Loucy (cell line): ENCODE measurements around the gene RNF223.

Experiments used
- H2AFZ ChIP-seq: fragments of 200-600 bp; sonication (generic); 2 replicates; pipeline ENCODE4 v1.6.0; 2016; ENCODE audit warnings: antibody characterized with exemption, mild to moderate bottlenecking, low read length, moderate library complexity
- H3F3A ChIP-seq: fragments of 200-600 bp; 2 replicates; pipeline ENCODE4 v1.6.0; 2016; ENCODE audit warnings: antibody characterized with exemption, low read depth, mild to moderate bottlenecking
- H3K27me3 ChIP-seq: fragments of 200-600 bp; sonication (generic); 2 replicates; pipeline ENCODE4 v1.6.1; 2014; ENCODE audit warnings: low read length, mild to moderate bottlenecking; ENCODE audit not compliant: insufficient read depth, poor library complexity, severe bottlenecking
- H3K36me3 ChIP-seq: fragments of 200-600 bp; sonication (generic); 2 replicates; pipeline ENCODE4 v1.6.1; 2016; ENCODE audit warnings: low read length; ENCODE audit not compliant: insufficient read depth
- H3K4me1 ChIP-seq: fragments of 200-600 bp; sonication (generic); 2 replicates; pipeline ENCODE4 v1.5.1; 2014; ENCODE audit warnings: low read length, mild to moderate bottlenecking; ENCODE audit not compliant: insufficient read depth, poor library complexity, severe bottlenecking
- H3K4me2 ChIP-seq: fragments of 200-600 bp; sonication (generic); 2 replicates; pipeline ENCODE4 v1.6.0; 2014; ENCODE audit warnings: antibody characterized with exemption, low read length, low read depth, mild to moderate bottlenecking; ENCODE audit not compliant: poor library complexity, severe bottlenecking
- H3K4me3 ChIP-seq: fragments of 200-600 bp; sonication (generic); 2 replicates; pipeline ENCODE4 v1.5.1; 2014; ENCODE audit warnings: low read length, mild to moderate bottlenecking, mixed read lengths; ENCODE audit not compliant: poor library complexity, severe bottlenecking
- H3K79me2 ChIP-seq: fragments of 200-600 bp; sonication (generic); 2 replicates; pipeline ENCODE4 v1.6.1; 2014; ENCODE audit warnings: low read length; ENCODE audit not compliant: insufficient read depth
- H3K9ac ChIP-seq: fragments of 200-600 bp; sonication (generic); 2 replicates; pipeline ENCODE4 v1.6.0; 2014; ENCODE audit warnings: mild to moderate bottlenecking, low read depth, low read length, moderate library complexity; ENCODE audit not compliant: poor library complexity, severe bottlenecking
- H3K9me2 ChIP-seq: fragments of 200-600 bp; sonication (generic); replicated peaks from 2 replicates; pipeline ENCODE4 v1.6.1; 2016; ENCODE audit warnings: low read depth, low read length, mixed read lengths
- H3K9me3 ChIP-seq: fragments of 200-600 bp; sonication (generic); 2 replicates; pipeline ENCODE4 v1.6.1; 2014; ENCODE audit warnings: mild to moderate bottlenecking, antibody characterized with exemption, low read length, low read depth; ENCODE audit not compliant: insufficient read depth
- H4K20me1 ChIP-seq: fragments of 200-600 bp; sonication (generic); 2 replicates; pipeline ENCODE4 v1.6.0; 2014; ENCODE audit warnings: antibody characterized with exemption, low read length, mild to moderate bottlenecking; ENCODE audit not compliant: insufficient read depth, poor library complexity, severe bottlenecking
- EZH2phosphoT487 ChIP-seq: fragments of 200-600 bp; IDR thresholded peaks from 2 replicates; pipeline ENCODE4 v1.6.1; 2018; ENCODE audit warnings: antibody characterized with exemption, mild to moderate bottlenecking, moderate library complexity, borderline replicate concordance
- TF ChIP-seq, protein P1 (sequence below): fragments of 200-600 bp; sonication (generic); conservative IDR thresholded peaks from 2 replicates; pipeline ENCODE4 v1.5.1; 2014; ENCODE audit warnings: mild to moderate bottlenecking, antibody characterized with exemption, low read length

The RNF223 gene

DNA sequence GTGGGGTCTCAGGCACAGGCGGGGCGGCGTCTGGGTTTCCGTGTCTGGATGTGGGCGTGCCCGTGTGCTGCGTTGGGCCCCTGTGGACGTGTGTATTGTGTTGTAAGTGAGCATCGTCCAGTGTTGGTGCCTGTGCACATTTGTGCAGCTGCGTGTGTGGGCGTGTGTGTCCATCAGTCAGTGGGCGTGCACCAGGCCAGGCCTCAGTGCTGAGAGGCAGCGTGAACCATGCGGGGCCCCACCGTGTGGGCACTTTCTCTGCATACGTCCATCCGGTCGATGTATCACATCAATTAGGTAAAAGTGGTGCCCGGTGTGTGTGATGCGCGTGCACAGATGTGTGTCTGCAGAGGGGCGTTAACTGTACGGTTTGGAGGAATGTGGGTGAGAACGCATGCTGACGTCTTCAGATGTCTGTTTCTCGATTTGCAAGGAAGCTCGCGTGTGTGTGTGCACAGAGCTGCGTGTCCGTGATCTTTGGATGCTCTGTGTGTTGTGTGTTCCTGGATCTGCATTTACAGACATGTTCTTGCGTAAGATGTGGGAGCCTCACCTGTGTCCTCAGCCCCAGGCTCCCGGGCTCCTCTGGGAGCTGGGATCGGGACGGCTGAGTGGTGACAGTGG is 29.5 kb downstream of the RNF223 start:
- no peak overlapping the region for H3K9ac ChIP-seq
- H4K20me1 ChIP-seq, result no peaks in the 10 kb centered on the region
- no peaks in the 10 kb centered on the region for H3K27me3 ChIP-seq

DNA sequence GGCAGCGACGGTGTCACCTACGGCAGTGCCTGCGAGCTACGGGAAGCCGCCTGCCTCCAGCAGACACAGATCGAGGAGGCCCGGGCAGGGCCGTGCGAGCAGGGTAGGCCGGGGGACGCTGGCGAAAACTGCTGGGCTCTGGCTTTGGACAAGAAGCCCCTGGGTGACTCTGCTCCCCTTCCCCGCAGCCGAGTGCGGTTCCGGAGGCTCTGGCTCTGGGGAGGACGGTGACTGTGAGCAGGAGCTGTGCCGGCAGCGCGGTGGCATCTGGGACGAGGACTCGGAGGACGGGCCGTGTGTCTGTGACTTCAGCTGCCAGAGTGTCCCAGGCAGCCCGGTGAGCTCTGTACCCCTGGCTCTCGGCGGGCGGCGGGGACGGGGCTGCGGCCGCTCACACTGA is 30.2 kb downstream of the RNF223 start:
- H3K79me2 ChIP-seq, result no peaks in the 10 kb centered on the region
- no peak overlapping the region for H2AFZ ChIP-seq
- H4K20me1 ChIP-seq, result no peaks in the 10 kb centered on the region
- no peaks in the 10 kb centered on the region for H3K27me3 ChIP-seq
- peaks cover 13% of the 10 kb centered on the region for H3K4me1 ChIP-seq
- TF ChIP-seq EZH2phosphoT487, result no peak
- TF ChIP-seq, protein P1, sequence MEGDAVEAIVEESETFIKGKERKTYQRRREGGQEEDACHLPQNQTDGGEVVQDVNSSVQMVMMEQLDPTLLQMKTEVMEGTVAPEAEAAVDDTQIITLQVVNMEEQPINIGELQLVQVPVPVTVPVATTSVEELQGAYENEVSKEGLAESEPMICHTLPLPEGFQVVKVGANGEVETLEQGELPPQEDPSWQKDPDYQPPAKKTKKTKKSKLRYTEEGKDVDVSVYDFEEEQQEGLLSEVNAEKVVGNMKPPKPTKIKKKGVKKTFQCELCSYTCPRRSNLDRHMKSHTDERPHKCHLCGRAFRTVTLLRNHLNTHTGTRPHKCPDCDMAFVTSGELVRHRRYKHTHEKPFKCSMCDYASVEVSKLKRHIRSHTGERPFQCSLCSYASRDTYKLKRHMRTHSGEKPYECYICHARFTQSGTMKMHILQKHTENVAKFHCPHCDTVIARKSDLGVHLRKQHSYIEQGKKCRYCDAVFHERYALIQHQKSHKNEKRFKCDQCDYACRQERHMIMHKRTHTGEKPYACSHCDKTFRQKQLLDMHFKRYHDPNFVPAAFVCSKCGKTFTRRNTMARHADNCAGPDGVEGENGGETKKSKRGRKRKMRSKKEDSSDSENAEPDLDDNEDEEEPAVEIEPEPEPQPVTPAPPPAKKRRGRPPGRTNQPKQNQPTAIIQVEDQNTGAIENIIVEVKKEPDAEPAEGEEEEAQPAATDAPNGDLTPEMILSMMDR, result no peak
- no peak overlapping the region for H3K9ac ChIP-seq
- no peaks in the 10 kb centered on the region for H3K9me2 ChIP-seq
- H3K36me3 ChIP-seq, result no peaks in the 10 kb centered on the region
- H3K9me3 ChIP-seq, result no peaks in the 10 kb centered on the region
- H3F3A ChIP-seq, result no peaks in the 10 kb centered on the region
- H3K4me3 ChIP-seq, result no peak overlapping the region
- no peak overlapping the region for H3K4me2 ChIP-seq

More for the DNA sequence above, 29.5 kb downstream of the RNF223 start:
- TF ChIP-seq, protein P1, result no peak
- TF ChIP-seq EZH2phosphoT487, result no peak
- no peak overlapping the region for H2AFZ ChIP-seq
- H3K79me2 ChIP-seq, result no peaks in the 10 kb centered on the region
- no peak overlapping the region for H3K4me2 ChIP-seq
- H3K36me3 ChIP-seq, result no peaks in the 10 kb centered on the region
- no peaks in the 10 kb centered on the region for H3K9me3 ChIP-seq
- H3F3A ChIP-seq, result no peaks in the 10 kb centered on the region
- no peaks in the 10 kb centered on the region for H3K9me2 ChIP-seq
- H3K4me3 ChIP-seq, result no peak overlapping the region
- peaks cover 10% of the 10 kb centered on the region for H3K4me1 ChIP-seq

DNA sequence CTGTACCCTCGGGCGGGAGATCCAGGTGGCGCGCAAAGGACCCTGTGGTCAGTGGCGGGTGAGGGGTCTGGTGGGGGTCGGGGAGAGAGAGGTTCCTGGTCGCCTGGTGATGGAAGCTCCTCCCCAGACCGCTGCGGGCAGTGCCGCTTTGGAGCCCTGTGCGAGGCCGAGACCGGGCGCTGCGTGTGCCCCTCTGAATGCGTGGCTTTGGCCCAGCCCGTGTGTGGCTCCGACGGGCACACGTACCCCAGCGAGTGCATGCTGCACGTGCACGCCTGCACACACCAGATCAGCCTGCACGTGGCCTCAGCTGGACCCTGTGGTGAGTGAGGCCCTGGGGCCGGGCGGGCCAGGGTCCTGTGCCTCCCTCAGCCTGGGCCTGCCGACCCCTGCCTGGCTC is 30.7 kb downstream of the RNF223 start:
- H3K4me3 ChIP-seq, result no peak overlapping the region
- TF ChIP-seq EZH2phosphoT487, result no peak
- TF ChIP-seq, protein P1, result no peak
- no peaks in the 10 kb centered on the region for H3K9me3 ChIP-seq
- H3K4me1 ChIP-seq, result peaks cover 13% of the 10 kb centered on the region
- H3K79me2 ChIP-seq, result no peaks in the 10 kb centered on the region
- no peaks in the 10 kb centered on the region for H3K9me2 ChIP-seq
- H3K9ac ChIP-seq, result no peak overlapping the region
- H4K20me1 ChIP-seq, result no peaks in the 10 kb centered on the region
- H2AFZ ChIP-seq, result no peak overlapping the region
- H3K36me3 ChIP-seq, result no peaks in the 10 kb centered on the region
- H3F3A ChIP-seq, result no peaks in the 10 kb centered on the region
- H3K4me2 ChIP-seq, result no peak overlapping the region
- no peaks in the 10 kb centered on the region for H3K27me3 ChIP-seq
